T-helper 1 cell treated with Interleukin-12 subunit alpha and Interleukin-12 subunit beta and Interleukin-4 antibody, amounts not matched to agents 30 μg/mL and 1 μg/mL, for 36 hours (primary cell): ENCODE data around the gene CHMP1A.

Experiments used
- H3K27ac Mint-ChIP-seq: one replicate; pipeline ENCODE4 v1.8.0; 2021; ENCODE audit warnings: mild to moderate bottlenecking, mixed read lengths
- H3K27me3 Mint-ChIP-seq: one replicate; pipeline ENCODE4 v1.8.0; 2021; ENCODE audit warnings: low read depth, mixed read lengths
- H3K36me3 Mint-ChIP-seq: one replicate; pipeline ENCODE4 v1.8.0; 2021; ENCODE audit warnings: low read depth, mixed read lengths
- H3K4me1 Mint-ChIP-seq: one replicate; pipeline ENCODE4 v1.8.0; 2021; ENCODE audit warnings: low read depth, mixed read lengths
- H3K4me3 Mint-ChIP-seq: one replicate; pipeline ENCODE4 v1.8.0; 2021; ENCODE audit warnings: mild to moderate bottlenecking, moderate library complexity, mixed read lengths
- H3K9me3 Mint-ChIP-seq: one replicate; pipeline ENCODE4 v1.8.0; 2021; ENCODE audit warnings: mixed read lengths

Gene CHMP1A

DNA sequence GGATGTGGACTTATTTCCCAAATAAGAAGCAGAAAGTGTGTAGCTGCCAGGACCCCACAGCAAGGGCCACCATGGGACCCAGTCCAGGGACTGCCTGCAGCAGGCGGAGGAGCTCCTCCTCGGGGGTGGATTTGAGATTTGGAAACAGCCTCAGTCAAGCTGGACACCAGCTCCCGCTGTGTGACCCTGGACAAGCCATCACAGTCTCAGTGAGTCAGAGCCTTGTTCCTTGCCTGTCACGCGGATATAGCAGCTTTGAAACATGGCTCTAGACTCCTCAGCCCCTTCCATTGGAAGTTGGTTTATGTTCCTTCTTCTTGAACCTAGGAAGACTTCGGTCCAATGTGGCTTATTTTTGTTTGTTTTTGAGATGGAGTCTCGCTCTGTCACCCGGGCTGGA is 56.6 kb downstream of the CHMP1A start:
- H3K9me3 Mint-ChIP-seq = no peaks in the 10 kb centered on the region
- no peak overlapping the region for H3K27ac Mint-ChIP-seq
- H3K4me3 Mint-ChIP-seq = no peak overlapping the region
- H3K4me1 Mint-ChIP-seq = peaks cover 12% of the 10 kb centered on the region
- peaks cover 4% of the 10 kb centered on the region for H3K27me3 Mint-ChIP-seq
- H3K36me3 Mint-ChIP-seq = no peaks in the 10 kb centered on the region

DNA sequence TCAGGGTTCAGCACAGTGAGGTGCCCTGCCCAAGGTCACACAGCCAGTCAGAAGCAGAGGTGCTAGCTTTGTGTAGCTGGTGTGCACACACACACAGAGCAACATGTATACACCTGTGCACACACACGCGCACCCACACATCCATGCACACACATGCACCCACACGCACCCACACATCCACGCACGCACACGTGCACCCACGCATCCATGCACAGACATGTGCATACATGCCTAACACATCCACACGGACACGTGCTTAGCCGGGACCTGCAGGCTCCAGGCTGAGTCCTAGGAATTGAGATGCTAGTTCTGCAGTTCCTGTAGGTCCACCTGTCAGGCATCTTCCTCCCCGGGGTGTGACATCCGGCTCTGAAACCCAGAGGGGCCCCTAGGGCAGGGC is 57.1 kb downstream of the CHMP1A start:
- Mint-ChIP-seq H3K36me3 (no peaks in the 10 kb centered on the region), H3K9me3 (no peaks in the 10 kb centered on the region), H3K27me3 (peaks cover 4% of the 10 kb centered on the region), H3K27ac (no peak overlapping the region), H3K4me3 (no peak overlapping the region), H3K4me1 (peaks cover 12% of the 10 kb centered on the region)

DNA sequence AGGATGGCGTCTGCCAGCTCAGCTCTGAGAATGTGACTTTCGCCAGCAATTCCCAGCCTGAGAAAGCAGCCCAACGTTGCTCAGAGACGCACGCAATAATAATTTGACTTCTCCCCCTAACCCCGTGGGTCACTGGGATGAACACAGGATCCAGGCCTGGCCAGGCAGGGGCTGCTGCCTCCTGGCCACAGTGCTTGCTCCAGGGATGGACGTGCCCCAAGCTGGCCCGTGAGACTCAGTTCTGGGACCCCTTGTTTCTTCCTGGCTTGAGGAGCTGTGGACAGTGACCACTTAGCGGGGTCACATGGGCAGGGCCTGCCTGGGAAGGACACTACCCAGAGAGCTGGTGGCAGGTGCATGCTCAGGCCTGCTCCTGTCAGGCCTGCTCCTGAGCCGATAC is 57.6 kb downstream of the CHMP1A start:
- peaks cover 4% of the 10 kb centered on the region for H3K27me3 Mint-ChIP-seq
- H3K4me1 Mint-ChIP-seq = peaks cover 12% of the 10 kb centered on the region
- H3K4me3 Mint-ChIP-seq = no peak overlapping the region
- H3K36me3 Mint-ChIP-seq = no peaks in the 10 kb centered on the region
- H3K9me3 Mint-ChIP-seq = no peaks in the 10 kb centered on the region
- no peak overlapping the region for H3K27ac Mint-ChIP-seq

DNA sequence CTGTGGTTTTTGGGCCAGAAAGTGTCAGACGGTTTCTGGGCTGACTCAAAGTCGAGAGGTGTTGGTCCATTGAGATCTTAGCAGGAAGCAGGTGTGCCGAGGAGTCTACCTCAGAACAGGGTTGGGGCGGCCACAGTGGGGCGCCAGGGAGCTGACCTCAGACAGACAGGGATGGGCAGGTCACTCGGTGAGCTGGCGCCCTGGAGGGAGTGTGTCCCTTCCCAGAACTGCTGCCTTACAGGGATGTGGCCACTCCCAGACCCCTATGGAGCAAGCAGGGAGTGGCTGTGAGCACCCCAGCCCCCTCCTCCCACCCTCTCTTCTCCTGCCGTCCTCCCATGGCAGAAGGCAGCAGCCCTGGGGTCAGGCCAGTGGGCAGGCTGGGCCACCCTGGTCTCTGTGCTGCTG is 58.1 kb downstream of the CHMP1A start:
- H3K27ac Mint-ChIP-seq = no peak overlapping the region
- H3K4me1 Mint-ChIP-seq = peaks cover 12% of the 10 kb centered on the region
- no peaks in the 10 kb centered on the region for H3K9me3 Mint-ChIP-seq
- H3K36me3 Mint-ChIP-seq = no peaks in the 10 kb centered on the region
- H3K4me3 Mint-ChIP-seq = no peak overlapping the region
- H3K27me3 Mint-ChIP-seq = peaks cover 4% of the 10 kb centered on the region

DNA sequence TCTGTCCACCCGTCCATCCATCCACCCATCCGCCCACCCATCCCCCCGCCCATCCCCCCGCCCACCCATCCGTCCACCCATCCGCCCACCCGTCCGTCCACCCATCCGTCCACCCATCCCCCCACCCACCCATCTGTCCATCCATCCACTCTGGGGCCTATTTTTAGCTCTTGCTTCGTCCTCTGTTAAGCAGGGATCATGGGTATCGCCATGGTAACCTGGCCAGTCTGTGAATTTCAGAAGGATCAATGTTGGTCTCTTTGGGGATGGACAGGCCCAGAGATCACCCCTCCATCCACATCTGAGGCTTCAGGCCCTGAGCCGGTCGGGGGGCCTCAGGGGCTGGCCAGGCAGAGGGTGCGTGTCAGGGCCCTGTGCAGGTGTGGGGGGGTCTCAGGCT is 59.3 kb downstream of the CHMP1A start:
- Mint-ChIP-seq H3K36me3 (no peaks in the 10 kb centered on the region), H3K27me3 (peaks cover 4% of the 10 kb centered on the region), H3K4me3 (no peak overlapping the region), H3K9me3 (no peaks in the 10 kb centered on the region), H3K4me1 (peaks cover 17% of the 10 kb centered on the region), H3K27ac (no peak overlapping the region)

DNA sequence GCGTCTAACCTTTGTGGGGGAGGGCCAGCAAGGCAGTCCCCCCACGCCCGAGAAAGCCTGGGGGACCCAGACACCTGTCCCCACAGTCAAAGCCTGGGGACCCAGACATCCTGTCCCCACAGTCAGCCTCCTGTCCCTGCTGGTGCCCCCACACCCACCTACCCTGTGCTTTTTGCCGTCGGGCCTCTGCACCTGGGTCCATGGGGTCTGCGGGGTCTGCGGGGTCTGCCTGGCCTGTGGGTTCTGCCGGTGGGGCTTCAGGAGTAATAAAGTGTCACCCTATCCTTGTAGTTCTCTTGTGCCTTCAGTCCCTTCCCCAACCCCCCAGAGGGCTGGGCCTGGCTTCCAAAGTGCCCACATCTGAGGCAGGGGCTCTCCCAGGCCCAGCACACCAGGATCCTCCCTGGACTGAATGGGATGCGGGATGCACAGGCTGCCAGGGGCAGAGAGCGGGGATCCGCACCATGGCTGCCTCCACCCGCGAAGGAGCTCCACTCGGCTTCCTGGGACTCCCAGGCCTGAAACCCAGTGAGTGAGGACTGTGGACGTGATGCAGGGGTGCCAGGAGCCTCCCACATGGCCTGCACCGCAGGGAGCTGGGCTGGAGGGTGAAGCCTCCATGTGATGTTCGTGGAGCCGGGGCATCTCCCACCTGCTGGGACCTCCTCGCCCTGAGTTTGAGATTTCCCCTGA is 60.4 kb downstream of the CHMP1A start:
- Mint-ChIP-seq H3K9me3 (no peaks in the 10 kb centered on the region), H3K27ac (no peak overlapping the region), H3K4me3 (no peak overlapping the region), H3K27me3 (no peaks in the 10 kb centered on the region), H3K4me1 (peaks cover 7% of the 10 kb centered on the region), H3K36me3 (no peaks in the 10 kb centered on the region)

DNA sequence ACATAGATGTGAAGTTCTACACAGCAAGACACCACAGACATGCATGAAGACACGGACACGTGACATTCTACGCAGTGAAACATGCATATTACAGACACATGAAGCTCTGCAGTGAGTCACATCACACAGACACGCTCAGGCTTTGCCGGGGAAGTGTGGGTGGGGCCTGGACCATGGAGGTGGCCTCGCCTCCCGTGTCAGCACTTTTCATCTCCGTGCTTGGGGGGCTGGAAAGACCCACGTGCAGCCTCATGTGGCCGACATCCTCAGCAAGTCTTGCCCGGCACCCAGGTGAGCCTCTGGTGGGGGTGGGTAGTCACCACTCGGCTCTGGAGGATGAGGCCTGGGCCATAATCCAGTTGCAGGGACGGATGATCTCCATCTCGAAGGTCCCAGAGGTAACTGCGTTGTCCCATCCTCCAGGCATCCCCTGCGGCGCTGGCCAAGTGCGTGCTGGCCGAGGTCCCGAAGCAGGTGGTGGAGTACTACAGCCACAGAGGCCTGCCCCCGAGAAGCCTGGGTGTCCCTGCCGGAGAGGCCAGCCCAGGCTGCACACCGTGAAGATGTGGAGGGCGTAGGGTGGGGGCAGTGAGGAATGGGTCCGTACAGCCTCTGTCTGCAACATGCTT is 61.3 kb downstream of the CHMP1A start:
- peaks cover 7% of the 10 kb centered on the region for H3K4me1 Mint-ChIP-seq
- no peaks in the 10 kb centered on the region for H3K9me3 Mint-ChIP-seq
- no peak overlapping the region for H3K4me3 Mint-ChIP-seq
- H3K27ac Mint-ChIP-seq = no peak overlapping the region
- no peaks in the 10 kb centered on the region for H3K36me3 Mint-ChIP-seq
- no peaks in the 10 kb centered on the region for H3K27me3 Mint-ChIP-seq

DNA sequence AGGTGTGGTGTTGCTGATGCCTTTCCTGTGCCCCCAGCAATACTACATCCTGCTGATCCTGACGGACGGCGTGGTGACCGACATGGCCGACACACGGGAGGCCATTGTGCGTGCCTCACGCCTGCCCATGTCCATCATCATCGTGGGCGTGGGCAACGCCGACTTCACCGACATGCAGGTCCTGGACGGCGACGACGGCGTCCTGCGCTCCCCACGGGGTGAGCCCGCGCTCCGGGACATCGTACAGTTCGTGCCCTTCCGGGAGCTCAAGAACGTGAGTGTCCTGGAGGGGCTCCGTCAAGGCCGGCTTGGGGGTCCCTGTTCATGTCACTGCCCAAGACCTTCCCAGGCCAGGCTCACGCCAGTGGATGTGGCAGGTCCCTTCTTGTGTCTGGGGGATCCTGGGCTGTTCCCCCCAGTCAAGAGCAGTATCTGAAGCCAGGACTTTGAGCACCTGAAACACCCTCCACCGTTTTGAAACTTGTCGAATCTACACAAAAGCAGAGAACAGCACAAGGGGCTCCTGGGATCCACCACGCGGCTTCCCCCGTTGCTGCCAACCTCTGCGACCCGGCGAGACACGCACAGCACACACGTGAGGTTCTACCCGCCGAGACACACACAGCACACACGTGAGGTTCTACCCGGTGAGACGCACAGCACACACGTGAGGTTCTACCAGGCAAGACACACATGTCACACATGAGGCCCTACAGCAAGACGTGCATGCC is 62.0 kb downstream of the CHMP1A start:
- H3K4me1 Mint-ChIP-seq = peaks cover 7% of the 10 kb centered on the region
- no peaks in the 10 kb centered on the region for H3K36me3 Mint-ChIP-seq
- no peak overlapping the region for H3K4me3 Mint-ChIP-seq
- no peaks in the 10 kb centered on the region for H3K9me3 Mint-ChIP-seq
- H3K27me3 Mint-ChIP-seq = no peaks in the 10 kb centered on the region
- no peak overlapping the region for H3K27ac Mint-ChIP-seq
